Neural cell (in vitro differentiated cells): ENCODE results near the gene CDC25C.

Source experiments
- CTCF ChIP-seq: fragments of 450-650 bp; IDR thresholded peaks from 2 replicates; pipeline ENCODE4 v1.5.1; 2014; ENCODE audit warnings: antibody characterized with exemption, mild to moderate bottlenecking, moderate library complexity; ENCODE audit not compliant: poor library complexity, severe bottlenecking
- EP300 ChIP-seq: fragments of 450-650 bp; conservative IDR thresholded peaks from 2 replicates; pipeline ENCODE4 v1.6.1; 2014; ENCODE audit warnings: antibody characterized with exemption, mild to moderate bottlenecking, moderate library complexity; ENCODE audit not compliant: poor library complexity, severe bottlenecking
- EZH2 ChIP-seq: fragments of 200-600, 300-800 bp; shearing (Covaris generic), sonication (generic); IDR thresholded peaks from 2 replicates; pipeline ENCODE4 v1.6.1; 2014; ENCODE audit warnings: antibody characterized with exemption, low read length, borderline replicate concordance, mild to moderate bottlenecking; ENCODE audit not compliant: insufficient read depth, poor library complexity, severe bottlenecking
- MXI1 ChIP-seq: fragments of 450-650 bp; conservative IDR thresholded peaks from 2 replicates; pipeline ENCODE4 v1.6.1; 2014; ENCODE audit warnings: antibody characterized with exemption, mild to moderate bottlenecking; ENCODE audit not compliant: poor library complexity, severe bottlenecking
- POLR2AphosphoS5 ChIP-seq: IDR thresholded peaks from 2 replicates; pipeline ENCODE4 v1.6.1; 2012
- RAD21 ChIP-seq: fragments of 450-650 bp; conservative IDR thresholded peaks from 2 replicates; pipeline ENCODE4 v1.6.1; 2014; ENCODE audit warnings: antibody characterized with exemption, mild to moderate bottlenecking, moderate library complexity
- SMC3 ChIP-seq: fragments of 450-650 bp; conservative IDR thresholded peaks from 2 replicates; pipeline ENCODE4 v1.6.1; 2014; ENCODE audit warnings: antibody characterized with exemption, mild to moderate bottlenecking, moderate library complexity; ENCODE audit not compliant: poor library complexity
- TAF1 ChIP-seq: IDR thresholded peaks from 2 replicates; pipeline ENCODE4 v1.6.1; 2012; ENCODE audit warnings: low read depth

- TF ChIP-seq CTCF (no peak), RAD21 (no peak), POLR2AphosphoS5 (no peak), EP300 (no peak), TAF1 (peak; percentile 30), EZH2 (no peak), SMC3 (no peak), MXI1 (no peak)
These were observed 7.5 kb upstream of the CDC25C start for GRCh38 chr5:138339091-138339456.
